Stomach (tissue), 9 donors: ENCODE results near the gene C16orf54. TPM values are rescaled to one million over a fixed set of nuclear protein-coding genes. Genes with fewer than 3 reads are reported as not detected.
A peak's percentile ranks its signal among the peaks of the same experiment; 100 is the strongest.
"Not testable (repeated sequence)": the region's sequence is repeated elsewhere in the genome, so short reads cannot be mapped to it uniquely, and the experiment has no call there.

Experiments
- DNase-seq, 2 donors: peaks; one replicate each; pipeline versions ENCODE4 v3.0.0 to v3.0.0-alpha.2; 2013 to 2019
- H3K27ac ChIP-seq, 5 donors: fragments of 200-600 bp in 4 of 5; sonication (generic) in 4 of 5; one replicate each; pipeline ENCODE4 v1.5.1; 2013 to 2019; ENCODE audit warnings: mild to moderate bottlenecking in 1 of 5, moderate library complexity in 1 of 5
- H3K27me3 ChIP-seq, 3 donors: fragments of 200-600 bp; sonication (generic); one replicate each; pipeline ENCODE4 v1.5.1; 2017 to 2019; ENCODE audit warnings: mixed run types in 1 of 3
- H3K36me3 ChIP-seq, 4 donors: fragments of 200-600 bp; sonication (generic); 1 replicate in 3 of 4; 2 replicates in 1 of 4; pipeline ENCODE4 v1.5.1; 2016 to 2019
- H3K4me1 ChIP-seq, 4 donors: fragments of 200-600 bp; sonication (generic); one replicate each; pipeline ENCODE4 v1.5.1; 2016 to 2019
- H3K4me3 ChIP-seq, 4 donors: fragments of 200-600 bp; sonication (generic) in 3 of 4; one replicate each; pipeline ENCODE4 v1.5.1; 2016 to 2019; ENCODE audit warnings: mild to moderate bottlenecking in 1 of 4
- H3K9me3 ChIP-seq, 4 donors: fragments of 200-600 bp; sonication (generic); one replicate each; pipeline ENCODE4 v1.5.1; 2016 to 2019
- EP300 ChIP-seq: sonication (generic); formaldehyde crosslinking; IDR thresholded peaks from one replicate; pipeline ENCODE4 v1.6.1; 2017; ENCODE audit warnings: antibody characterized with exemption
- POLR2A ChIP-seq, 4 donors: fragments of 450-650 bp; IDR thresholded peaks; one replicate each; pipeline ENCODE4 v1.6.1; 2016; ENCODE audit warnings: antibody characterized with exemption in 4 of 4, control low read depth in 2 of 4, mild to moderate bottlenecking in 1 of 4, moderate library complexity in 1 of 4
- POLR2AphosphoS5 ChIP-seq, 3 donors: sonication (generic); formaldehyde crosslinking; IDR thresholded peaks; one replicate each; pipeline ENCODE4 v1.6.1; 2016; ENCODE audit warnings: antibody characterized with exemption in 3 of 3
- WGBS, 5 donors: extraction: QIAGEN DNeasy Blood & Tissue Kit in 3 of 5; methylation state at CpG; one replicate each; pipeline versions ENCODE4 v1.1.5 to v1.1.7; 2013 to 2018; 5-methylcytosine and 5-hydroxymethylcytosine counted together
- intact Hi-C: fragments of 100-400 bp; cut with DNase I; formaldehyde crosslinking; loops from one replicate; pipeline ENCODE4 v1.15.1; 2023; ENCODE audit warnings: low total_unique reads
- polyA plus RNA-seq, 3 donors: library from polyadenylated mRNA; stranded (reverse); fragments of 200-250 nt; gene quantifications; one replicate each; pipeline ENCODE4 v1.2.3, GENCODE V29; 2013
- total RNA-seq, 5 donors: library from RNA; depleted of rRNA; stranded (reverse); fragments of >200 nt; gene quantifications; one replicate each; pipeline versions ENCODE4 v1.1.0 to v1.2.3, GENCODE V29; 2014 to 2016
- TF ChIP-seq, protein P1 (sequence below), 7 experiments: fragments of 450-650 bp in 4 of 7; fragments of 200-600 bp in 3 of 7; sonication (generic) in 3 of 7; IDR thresholded peaks; one replicate each; pipeline ENCODE4 v1.5.1; 2016 to 2019; ENCODE audit warnings: antibody characterized with exemption in 7 of 7, control low read depth in 2 of 7, mild to moderate bottlenecking in 1 of 7
- donor health status: healthy with polysubstance abuse.
- donor health status: Bipolar disorder and iron deficiency.
- donor health status: healthy.

The C16orf54 gene
- total and polyA plus RNA-seq, 8 donors = 0.37 to 3.5 (median 0.96) TPM; not detected in 2

DNA sequence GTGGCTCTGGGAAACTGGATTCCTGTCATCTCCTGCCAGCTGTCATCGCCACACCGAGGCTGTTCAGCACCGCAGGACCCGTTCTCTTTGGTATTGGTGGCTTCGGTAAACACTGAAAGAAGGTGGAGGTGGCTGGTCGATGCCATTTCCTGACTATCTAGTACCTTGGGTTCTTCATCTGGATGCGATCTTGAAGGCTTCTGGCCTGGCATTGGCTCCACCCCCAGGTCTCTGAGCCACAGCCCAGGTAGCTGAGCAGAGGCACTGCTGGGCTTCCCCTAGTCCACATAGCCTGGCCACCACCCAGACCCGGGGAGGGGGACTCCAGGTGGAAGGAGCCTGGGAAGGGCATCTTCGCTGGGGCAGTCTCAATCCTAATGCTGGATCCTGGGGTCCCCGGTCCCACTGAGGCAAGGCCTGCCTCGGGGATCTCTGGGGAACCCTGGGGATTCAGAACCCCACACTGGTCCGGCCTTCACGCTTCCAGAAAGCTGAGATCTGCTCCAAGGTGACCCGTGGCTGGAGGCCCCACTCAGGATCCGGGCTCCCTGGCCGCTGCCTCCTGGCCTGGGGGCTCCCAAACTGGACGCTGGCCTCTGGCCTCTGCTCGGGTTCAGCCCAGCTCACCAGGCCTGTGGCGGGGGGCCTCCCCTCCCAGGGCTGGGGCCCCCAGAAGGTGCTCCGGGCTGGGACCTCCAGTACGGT lies 1.8 kb downstream of the C16orf54 start:
- intact Hi-C loops = no loop called here
- no peaks in the 10 kb centered on the region for H3K9me3 ChIP-seq
- H3K27me3 ChIP-seq = no peaks in the 10 kb centered on the region
- DNase-seq = no peak
- no peaks in the 10 kb centered on the region for H3K36me3 ChIP-seq
- 80 to 84% (median 81%) methylated on average over 9 to 21 of the region's 21 CpGs for WGBS, 5 donors
- no peak for TF ChIP-seq POLR2AphosphoS5 (IDR thresholded peaks at IDR 0.05)
- TF ChIP-seq EP300 = no peak
- TF ChIP-seq POLR2A (IDR thresholded peaks at IDR 0.05) = no peak
- TF ChIP-seq, protein P1, sequence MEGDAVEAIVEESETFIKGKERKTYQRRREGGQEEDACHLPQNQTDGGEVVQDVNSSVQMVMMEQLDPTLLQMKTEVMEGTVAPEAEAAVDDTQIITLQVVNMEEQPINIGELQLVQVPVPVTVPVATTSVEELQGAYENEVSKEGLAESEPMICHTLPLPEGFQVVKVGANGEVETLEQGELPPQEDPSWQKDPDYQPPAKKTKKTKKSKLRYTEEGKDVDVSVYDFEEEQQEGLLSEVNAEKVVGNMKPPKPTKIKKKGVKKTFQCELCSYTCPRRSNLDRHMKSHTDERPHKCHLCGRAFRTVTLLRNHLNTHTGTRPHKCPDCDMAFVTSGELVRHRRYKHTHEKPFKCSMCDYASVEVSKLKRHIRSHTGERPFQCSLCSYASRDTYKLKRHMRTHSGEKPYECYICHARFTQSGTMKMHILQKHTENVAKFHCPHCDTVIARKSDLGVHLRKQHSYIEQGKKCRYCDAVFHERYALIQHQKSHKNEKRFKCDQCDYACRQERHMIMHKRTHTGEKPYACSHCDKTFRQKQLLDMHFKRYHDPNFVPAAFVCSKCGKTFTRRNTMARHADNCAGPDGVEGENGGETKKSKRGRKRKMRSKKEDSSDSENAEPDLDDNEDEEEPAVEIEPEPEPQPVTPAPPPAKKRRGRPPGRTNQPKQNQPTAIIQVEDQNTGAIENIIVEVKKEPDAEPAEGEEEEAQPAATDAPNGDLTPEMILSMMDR (IDR thresholded peaks at IDR 0.05) = no peak
- peaks cover 0 to 18% (median 4%) of the 10 kb centered on the region in 4 donors for H3K4me1 ChIP-seq
- peak overlapping the region in 3 of 4 donors; percentile 43 to 51 (median 48) for H3K4me3 ChIP-seq
- peak overlapping the region in 3 of 5 donors; percentile 61 to 81 (median 72) for H3K27ac ChIP-seq

DNA sequence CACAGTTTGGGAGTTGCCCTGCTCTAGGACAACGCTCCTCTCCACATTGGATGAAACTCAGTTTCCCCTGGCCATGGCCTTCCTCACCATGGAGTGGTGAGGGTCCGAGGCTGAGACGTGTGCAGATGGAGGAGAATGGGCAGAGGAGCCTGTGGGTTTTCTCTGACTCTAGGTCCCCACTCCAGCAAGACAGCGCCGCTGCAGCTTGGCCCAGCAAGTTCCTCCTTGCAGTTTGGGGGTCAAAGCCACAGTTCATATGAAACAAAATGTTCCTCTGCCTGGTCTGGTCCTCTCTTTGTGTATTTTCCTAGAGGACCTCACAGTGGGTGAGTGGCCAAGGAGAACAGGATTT lies 2.3 kb downstream of the C16orf54 start:
- no peak for TF ChIP-seq POLR2A (IDR thresholded peaks at IDR 0.05)
- TF ChIP-seq, protein P1 (IDR thresholded peaks at IDR 0.05) = no peak
- TF ChIP-seq POLR2AphosphoS5 (IDR thresholded peaks at IDR 0.05) = no peak
- TF ChIP-seq EP300 = no peak
- 79 to 92% (median 82%) methylated on average over 5 of the region's 5 CpGs for WGBS, 5 donors
- DNase-seq = no peak
- Histone ChIP-seq H3K27ac (no peak overlapping the region), H3K36me3 (no peaks in the 10 kb centered on the region), H3K4me1 (peaks cover 0 to 18% (median 4%) of the 10 kb centered on the region in 4 donors), H3K4me3 (no peak overlapping the region), H3K27me3 (no peaks in the 10 kb centered on the region), H3K9me3 (no peaks in the 10 kb centered on the region)
- intact Hi-C loops = no loop called here

DNA sequence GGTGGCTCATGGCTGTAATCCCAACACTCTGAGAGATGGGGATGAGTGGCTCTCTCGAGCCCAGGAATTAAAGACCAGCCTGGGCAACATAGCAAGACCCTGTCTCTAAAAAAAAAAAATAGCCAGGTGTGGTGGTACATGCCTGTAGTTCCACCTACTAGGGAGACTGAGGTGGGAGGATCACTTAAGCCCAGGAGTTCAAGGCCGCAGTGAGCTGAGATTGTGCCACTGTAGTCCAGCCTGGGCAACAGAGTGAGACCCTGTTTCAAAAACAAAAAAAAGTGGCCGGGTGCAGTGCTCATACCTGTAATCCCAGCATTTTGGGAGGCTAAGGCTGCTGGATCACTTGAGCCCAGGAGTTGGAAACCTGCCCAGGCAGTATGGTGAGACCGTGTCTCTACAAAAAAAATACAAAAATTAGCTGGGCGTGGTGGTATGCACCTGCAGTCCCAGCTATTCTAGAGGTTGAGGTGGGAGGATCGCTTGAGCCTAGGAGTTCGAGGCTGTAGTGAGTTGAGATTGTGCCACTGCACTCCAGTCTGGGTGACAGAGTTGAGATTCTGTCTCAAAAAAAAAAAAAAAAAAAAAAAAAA lies 3.0 kb downstream of the C16orf54 start:
- H3K36me3 ChIP-seq = no peaks in the 10 kb centered on the region
- no peak overlapping the region for H3K4me3 ChIP-seq
- TF ChIP-seq EP300 = no peak
- no peak for TF ChIP-seq POLR2AphosphoS5 (IDR thresholded peaks at IDR 0.05)
- TF ChIP-seq POLR2A (IDR thresholded peaks at IDR 0.05) = no peak
- TF ChIP-seq, protein P1 (IDR thresholded peaks at IDR 0.05) = no peak
- 74 to 80% (median 77%) methylated on average over 7 of the region's 7 CpGs for WGBS, 5 donors
- intact Hi-C loops = no loop called here
- no peak for DNase-seq
- no peaks in the 10 kb centered on the region for H3K27me3 ChIP-seq
- H3K9me3 ChIP-seq = no peaks in the 10 kb centered on the region
- no peak overlapping the region for H3K27ac ChIP-seq
- H3K4me1 ChIP-seq = peaks cover 0 to 18% (median 4%) of the 10 kb centered on the region in 4 donors

DNA sequence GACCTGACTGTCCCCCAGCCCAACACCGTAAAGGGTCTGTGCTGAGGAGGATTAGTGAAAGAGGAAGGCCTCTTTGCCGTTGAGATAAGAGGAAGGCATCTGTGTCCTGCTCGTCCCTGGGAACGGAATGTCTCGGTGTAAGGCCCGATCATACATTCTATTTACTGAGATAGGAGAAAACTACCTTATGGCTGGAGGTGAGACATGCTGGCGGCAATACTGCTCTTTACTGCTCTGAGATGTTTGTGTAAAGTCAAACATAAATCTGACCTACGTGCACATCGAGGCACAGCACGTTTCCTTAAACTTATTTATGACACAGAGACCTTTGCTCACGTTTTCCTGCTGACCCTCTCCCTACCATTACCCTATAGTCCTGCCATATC lies 5.2 kb downstream of the C16orf54 start:
- DNase-seq, H3K4me1 ChIP-seq, H3K27me3 ChIP-seq, intact Hi-C loops, H3K27ac ChIP-seq, H3K9me3 ChIP-seq, H3K4me3 ChIP-seq, H3K36me3 ChIP-seq: not testable (repeated sequence)
- 42 to 55% (median 50%) methylated on average over 11 of the region's 11 CpGs for WGBS, 5 donors

DNA sequence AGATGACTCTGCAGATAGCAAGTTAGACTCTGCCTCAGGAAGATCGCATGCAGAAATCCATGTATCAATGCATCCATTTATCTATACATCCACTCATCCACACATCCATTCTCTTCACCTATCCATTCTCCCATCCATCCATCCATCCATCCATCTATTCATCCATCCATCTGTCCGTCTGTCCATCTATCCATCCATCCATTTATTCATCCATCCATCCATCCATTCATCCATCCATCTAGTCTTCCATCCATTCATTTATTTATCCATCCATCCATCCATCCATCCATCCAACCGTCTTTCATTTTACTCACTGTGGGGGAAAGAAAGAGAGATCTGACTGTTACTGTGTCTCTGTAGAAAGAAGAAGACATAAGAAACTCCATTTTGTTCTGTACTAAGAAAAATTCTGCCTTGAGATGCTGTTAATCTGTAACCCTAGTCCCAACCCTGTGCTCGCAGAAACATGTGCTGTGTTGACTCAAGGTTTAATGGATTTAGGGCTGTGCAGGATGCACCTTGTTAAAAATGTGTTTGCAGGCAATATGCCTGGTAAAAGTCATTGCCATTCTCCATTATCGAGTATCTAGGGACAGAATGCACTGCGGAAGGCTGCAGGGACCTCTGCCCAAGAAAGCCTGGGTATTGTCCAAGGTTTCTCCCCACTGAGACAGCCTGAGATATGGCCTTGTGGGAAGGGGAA lies 5.7 kb downstream of the C16orf54 start:
- 73 to 85% (median 79%) methylated on average over 6 of the region's 6 CpGs for WGBS, 5 donors
- H3K27ac ChIP-seq = not testable (repeated sequence)

More for the DNA sequence above, 5.7 kb downstream of the C16orf54 start:
- H3K27me3 ChIP-seq, DNase-seq, H3K4me1 ChIP-seq, H3K4me3 ChIP-seq, intact Hi-C loops, H3K36me3 ChIP-seq, H3K9me3 ChIP-seq: not testable (repeated sequence)
